Measurements from ENCODE around the gene BAIAP2.

BAIAP2 gene

GRCh38 chr17:81053041-81053970 is 18.4 kb downstream of the BAIAP2 start:
- no peak for DNase-seq

- no peak for DNase-seq
These were observed 19.4 kb downstream of the BAIAP2 start for GRCh38 chr17:81054308-81054707.

GRCh38 chr17:81054881-81055370 is 20.0 kb downstream of the BAIAP2 start:
- no peak for DNase-seq

GRCh38 chr17:81056312-81056711 is 21.4 kb downstream of the BAIAP2 start:
- DNase-seq = no peak

- DNase-seq = no peak
These were observed 22.3 kb downstream of the BAIAP2 start for GRCh38 chr17:81057079-81057730.

GRCh38 chr17:81057777-81058176 is 22.8 kb downstream of the BAIAP2 start:
- DNase-seq = no peak

GRCh38 chr17:81058263-81058871 is 23.4 kb downstream of the BAIAP2 start:
- DNase-seq = no peak

- DNase-seq = no peak
These were observed 24.1 kb downstream of the BAIAP2 start for GRCh38 chr17:81059026-81059425.

- DNase-seq = no peak
These were observed 25.5 kb downstream of the BAIAP2 start for GRCh38 chr17:81060416-81060815.

GRCh38 chr17:81061027-81061735 is 26.2 kb downstream of the BAIAP2 start:
- DNase-seq = no peak

GRCh38 chr17:81062014-81062780 is 27.2 kb downstream of the BAIAP2 start:
- no peak for DNase-seq

- DNase-seq = peak; percentile 41 to 65
These were observed 28.4 kb downstream of the BAIAP2 start for GRCh38 chr17:81063106-81064093.

- DNase-seq = no peak
These were observed 29.9 kb downstream of the BAIAP2 start for GRCh38 chr17:81064678-81065475.

GRCh38 chr17:81065500-81065899 is 30.5 kb downstream of the BAIAP2 start:
- no peak for DNase-seq

- no peak for DNase-seq
These were observed 31.1 kb downstream of the BAIAP2 start for GRCh38 chr17:81066072-81066471.

GRCh38 chr17:81066771-81067315 is 31.9 kb downstream of the BAIAP2 start:
- no peak for DNase-seq

- DNase-seq = no peak
These were observed 32.5 kb downstream of the BAIAP2 start for GRCh38 chr17:81067391-81067811.

GRCh38 chr17:81068411-81069134 is 33.6 kb downstream of the BAIAP2 start:
- no peak for DNase-seq

- no peak for DNase-seq
These were observed 34.2 kb downstream of the BAIAP2 start for GRCh38 chr17:81069135-81069645.

Data from Kasumi-1 (cell line).